NCI-H460 (cell line): Measurements from ENCODE around the gene TRIM74. TPM values are rescaled to one million over a fixed set of nuclear protein-coding genes. Genes with fewer than 3 reads are reported as not detected.
"Not testable (repeated sequence)": the region's sequence is repeated elsewhere in the genome, so short reads cannot be mapped to it uniquely, and the experiment has no call there.

Experiments
- DNase-seq: peaks from one replicate; pipeline ENCODE4 v3.0.0-alpha.2; 2016; ENCODE audit warnings: low read depth; ENCODE audit errors: extremely low read depth
- small RNA-seq, 2 experiments: library from RNA; depleted of rRNA; stranded (forward); fragments of <200 nt; gene quantifications; one replicate each; pipeline ENCODE3, GENCODE V24; 2014
- total RNA-seq: library from RNA; depleted of rRNA; stranded (reverse); fragments of >200 nt; shearing (Covaris generic); gene quantifications from 2 replicates; pipeline ENCODE4 v1.2.3, GENCODE V29; 2014; rRNA removed

The TRIM74 gene
- total RNA-seq, 1 experiment from 2014 or later, result 0.12 TPM

DNA sequence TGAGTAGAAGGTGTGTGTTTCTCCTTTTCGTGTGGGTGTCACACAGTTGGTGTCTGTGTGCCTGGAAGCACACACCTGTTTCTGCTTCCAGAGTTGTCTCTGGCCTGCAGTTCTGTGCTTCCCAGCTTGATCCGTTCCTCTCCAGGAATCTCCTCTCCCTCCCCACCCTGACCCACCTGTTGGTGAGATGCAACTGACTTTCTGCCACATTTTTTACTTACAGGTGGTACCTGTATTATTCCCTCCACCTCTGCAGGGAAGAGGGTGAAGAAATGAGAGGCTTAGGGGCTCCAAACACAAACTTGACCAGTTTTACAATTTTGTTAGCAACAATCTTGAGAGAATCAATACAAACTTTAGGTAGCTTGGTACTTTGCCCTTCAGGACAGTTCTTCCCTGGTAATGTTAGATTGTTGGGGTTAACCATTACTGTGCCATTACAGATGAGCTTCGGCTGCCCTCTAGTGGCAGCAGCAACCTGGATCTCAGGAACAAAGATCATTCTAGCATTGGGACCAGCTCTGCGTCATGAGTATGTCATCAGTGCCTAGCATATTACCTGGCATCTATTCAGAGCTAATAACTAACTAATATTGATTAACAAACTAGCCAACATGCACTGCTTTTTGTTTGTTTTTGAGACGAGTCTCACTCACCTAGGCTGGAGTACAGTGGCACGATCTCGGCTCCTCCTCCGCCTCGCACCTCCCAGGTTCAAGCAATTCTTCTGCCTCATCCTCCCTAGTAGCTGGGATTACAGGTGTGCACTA is 54.3 kb downstream of the TRIM74 start:
- DNase-seq, result peak; percentile 57

DNA sequence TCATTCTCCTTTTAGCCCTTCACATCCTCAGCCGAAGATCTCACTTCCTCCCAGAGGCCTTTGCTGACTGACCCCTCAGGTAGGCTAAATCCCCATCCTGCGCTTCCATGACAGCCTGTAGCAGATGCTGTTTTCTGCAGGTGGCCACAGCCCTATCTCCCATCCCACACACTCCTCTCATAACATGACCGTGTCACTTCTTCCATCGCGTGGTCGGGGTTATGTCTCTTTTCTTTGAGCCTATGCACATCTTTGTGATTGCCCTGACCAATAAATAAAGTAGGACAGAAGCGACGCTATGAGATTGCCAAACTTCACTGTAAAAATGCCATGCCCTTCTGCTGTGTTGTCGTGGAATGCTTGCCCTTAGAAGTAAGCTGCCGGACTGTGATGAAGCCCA is 55.5 kb downstream of the TRIM74 start:
- not testable (repeated sequence) for DNase-seq

DNA sequence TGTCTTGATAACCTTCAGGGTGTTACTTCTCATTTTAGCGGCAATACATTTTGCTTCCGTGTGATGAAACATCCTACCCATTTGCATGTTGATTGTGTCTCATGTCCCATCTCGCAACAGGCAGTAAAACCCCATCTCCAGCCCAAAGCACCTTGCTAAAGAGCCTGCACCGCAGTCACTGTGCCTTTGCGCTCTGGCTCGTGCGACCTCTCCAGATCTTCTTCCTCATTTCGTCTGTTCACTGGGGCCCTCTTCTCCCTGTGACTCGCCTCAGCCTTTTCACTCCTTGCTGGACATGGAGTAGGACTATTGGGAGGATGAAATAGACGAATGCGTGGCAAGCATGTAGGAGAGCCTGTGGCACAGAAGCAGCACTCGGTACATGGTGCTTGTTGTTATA is 57.9 kb downstream of the TRIM74 start:
- not testable (repeated sequence) for DNase-seq

Small RNA genes lying within 50 kb of the gene (small RNA-seq; reads per million reads assigned to genes)
- 0 reads per million in 2 experiments for gene RF00019

Other genes starting within 250 kb of the TRIM74 start
- gene TYW1B, start 141.3 kb downstream of the TRIM74 start, total RNA-seq, result 0.89 and 1.2 TPM in 2 replicates
- 8.5 and 8.8 TPM in 2 replicates for gene POM121, start 44.4 kb downstream of the TRIM74 start, total RNA-seq
- gene SPDYE8, start 60.3 kb upstream of the TRIM74 start, total RNA-seq, result 0.46 and 0.52 TPM in 2 replicates
- gene SPDYE11, start 88.4 kb upstream of the TRIM74 start, total RNA-seq, result 0.54 and 0.55 TPM in 2 replicates
- 0.54 and 0.55 TPM in 2 replicates for gene SPDYE9, start 116.6 kb upstream of the TRIM74 start, total RNA-seq